Measurements from ENCODE around the gene SMIM13. TPM values are rescaled to one million over a fixed set of nuclear protein-coding genes. Genes with fewer than 3 reads are reported as not detected.

Gene SMIM13
- total RNA-seq, 2 experiments from 2014 or later = 7.5 to 7.7 TPM

DNA sequence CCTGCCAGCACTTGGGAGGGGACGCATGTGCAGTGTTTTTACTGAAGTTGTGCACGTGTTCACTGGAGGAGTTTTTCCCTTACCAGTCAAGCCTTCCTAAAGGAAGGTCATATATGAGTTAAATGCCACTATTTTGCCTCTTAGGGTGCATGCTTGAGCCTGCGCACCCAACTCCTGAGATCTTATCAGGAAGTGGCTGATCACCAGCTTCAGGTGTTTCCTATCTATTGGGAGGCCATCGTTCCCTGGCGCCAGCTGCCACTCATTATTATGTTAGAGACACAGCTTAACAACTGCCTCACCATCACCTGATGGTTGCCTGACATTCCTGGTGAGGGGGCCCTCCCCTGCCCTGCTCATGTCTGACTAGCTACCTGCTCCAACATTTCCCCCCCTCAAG is 9.4 kb downstream of the SMIM13 start:
- H3K27ac Mint-ChIP-seq = no peak overlapping the region
- TF ChIP-seq, protein P1, sequence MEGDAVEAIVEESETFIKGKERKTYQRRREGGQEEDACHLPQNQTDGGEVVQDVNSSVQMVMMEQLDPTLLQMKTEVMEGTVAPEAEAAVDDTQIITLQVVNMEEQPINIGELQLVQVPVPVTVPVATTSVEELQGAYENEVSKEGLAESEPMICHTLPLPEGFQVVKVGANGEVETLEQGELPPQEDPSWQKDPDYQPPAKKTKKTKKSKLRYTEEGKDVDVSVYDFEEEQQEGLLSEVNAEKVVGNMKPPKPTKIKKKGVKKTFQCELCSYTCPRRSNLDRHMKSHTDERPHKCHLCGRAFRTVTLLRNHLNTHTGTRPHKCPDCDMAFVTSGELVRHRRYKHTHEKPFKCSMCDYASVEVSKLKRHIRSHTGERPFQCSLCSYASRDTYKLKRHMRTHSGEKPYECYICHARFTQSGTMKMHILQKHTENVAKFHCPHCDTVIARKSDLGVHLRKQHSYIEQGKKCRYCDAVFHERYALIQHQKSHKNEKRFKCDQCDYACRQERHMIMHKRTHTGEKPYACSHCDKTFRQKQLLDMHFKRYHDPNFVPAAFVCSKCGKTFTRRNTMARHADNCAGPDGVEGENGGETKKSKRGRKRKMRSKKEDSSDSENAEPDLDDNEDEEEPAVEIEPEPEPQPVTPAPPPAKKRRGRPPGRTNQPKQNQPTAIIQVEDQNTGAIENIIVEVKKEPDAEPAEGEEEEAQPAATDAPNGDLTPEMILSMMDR (IDR thresholded peaks at IDR 0.05) = no peak
- DNase-seq = no peak
- no peak overlapping the region for H3K4me3 Mint-ChIP-seq
- H3K9me3 Mint-ChIP-seq = peaks cover 2% of the 10 kb centered on the region
- peaks cover 8% of the 10 kb centered on the region for H3K4me1 Mint-ChIP-seq (ENCODE audit: low read depth)
- POLR2A ChIA-PET = no interaction called here
- CTCF ChIA-PET = interaction anchor here (0.9 to 1.3 kb wide), 2 partner anchors 9 to 33 kb away, joined by 3 read pairs; partner anchors contain the start of gene SMIM13
- no peak for ATAC-seq
- peaks cover 29% of the 10 kb centered on the region for H3K36me3 Mint-ChIP-seq (ENCODE audit: low read depth)
- intact Hi-C loops (cut with micrococcal nuclease) = no loop called here
- H3K27me3 Mint-ChIP-seq = no peaks in the 10 kb centered on the region

DNA sequence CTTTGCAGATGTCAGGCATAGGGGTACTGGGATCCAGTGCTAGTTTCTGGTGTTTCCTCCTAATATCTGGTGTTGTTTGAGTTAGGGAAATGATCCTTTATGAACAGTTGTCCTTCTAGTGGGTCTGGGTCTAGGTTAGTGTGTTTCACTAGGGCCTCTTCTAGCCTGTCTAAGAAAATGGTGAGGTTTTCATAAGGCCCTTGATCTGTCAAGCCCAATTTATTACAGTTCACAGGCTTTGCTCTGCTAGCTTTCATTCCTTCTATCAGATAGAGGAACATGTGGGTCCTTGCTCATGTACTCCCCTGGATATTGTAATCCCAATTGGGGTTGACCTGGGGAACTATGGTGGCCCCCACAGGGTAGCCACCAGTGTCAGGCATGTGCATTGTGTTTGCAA is 15.1 kb downstream of the SMIM13 start:
- no peak overlapping the region for H3K4me3 Mint-ChIP-seq
- CTCF ChIA-PET = no interaction called here
- TF ChIP-seq, protein P1 (IDR thresholded peaks at IDR 0.05) = no peak

DNA sequence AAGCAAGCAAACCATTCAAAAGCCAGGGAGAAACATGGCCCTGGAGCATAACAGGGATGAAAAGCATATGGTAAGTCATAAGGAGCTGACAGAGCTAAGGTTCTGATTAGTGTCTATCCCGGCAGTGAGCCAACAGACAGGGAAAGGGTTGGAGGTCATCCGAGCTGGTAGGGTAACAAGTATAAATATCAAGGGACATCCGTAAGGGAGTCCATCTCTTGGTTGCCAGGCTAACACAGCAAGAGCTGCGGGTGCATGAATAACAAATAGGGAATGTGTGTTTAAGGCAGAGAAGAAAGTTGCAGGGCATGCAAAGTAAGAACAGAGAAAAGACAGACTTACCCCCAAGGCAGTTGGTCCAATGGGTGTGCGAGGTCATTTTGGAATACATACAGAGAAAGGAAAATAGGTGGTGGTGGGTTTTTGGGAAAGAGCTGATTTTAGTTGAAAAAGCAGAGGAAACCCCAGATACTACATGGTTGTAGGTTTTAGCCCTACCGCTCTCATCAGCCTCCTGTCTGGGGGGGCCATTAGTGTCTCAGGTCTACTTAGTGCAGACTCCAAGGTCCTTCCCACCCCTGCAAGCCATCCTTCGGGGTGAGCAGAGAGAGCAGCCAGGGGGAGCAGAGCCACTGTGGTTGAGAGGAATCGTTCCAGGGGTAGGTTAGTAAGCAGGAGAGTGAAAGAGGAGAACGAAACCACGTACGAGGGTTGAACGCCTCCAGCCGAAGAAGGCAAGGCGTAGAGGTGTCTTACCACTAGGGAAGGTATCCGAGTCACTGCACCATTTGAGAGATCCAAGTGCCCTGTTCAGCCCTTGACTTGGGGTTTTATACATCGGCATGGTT is 17.5 kb downstream of the SMIM13 start, which contains the start of gene ERVFRD-1:
Gene ERVFRD-1, minus strand, starts transcription at position 805 of the 848 bp plus-strand sequence. CDS start 6,415 bp downstream, outside the sequence.
- CTCF ChIA-PET = interaction anchor here (1.5 kb wide), 1 partner anchor 25 kb away, joined by 3 read pairs; no protein-coding TSS in a partner anchor
- intact Hi-C loops (cut with micrococcal nuclease) = no loop called here
- ATAC-seq (peak; percentile 72), DNase-seq (peak; percentile 31)
- H3K4me3 Mint-ChIP-seq = peak within 1 kb of the TSS; percentile 36
- TF ChIP-seq, protein P1 (IDR thresholded peaks at IDR 0.05) = no peak
- H3K4me1 Mint-ChIP-seq (ENCODE audit: low read depth) = peaks cover 24% of the 10 kb centered on the region
- POLR2A ChIA-PET = no interaction called here
- peak within 1 kb of the TSS; percentile 26 for H3K27ac Mint-ChIP-seq
- H3K36me3 Mint-ChIP-seq (ENCODE audit: low read depth) = peaks cover 3% of the 10 kb centered on the region
- H3K27me3 Mint-ChIP-seq = no peaks in the 10 kb centered on the region
- no peaks in the 10 kb centered on the region for H3K9me3 Mint-ChIP-seq

More for the DNA sequence above, 15.1 kb downstream of the SMIM13 start:
- H3K9me3 Mint-ChIP-seq = no peaks in the 10 kb centered on the region
- no peaks in the 10 kb centered on the region for H3K27me3 Mint-ChIP-seq
- ATAC-seq = no peak
- no peak for DNase-seq
- intact Hi-C loops (cut with micrococcal nuclease) = no loop called here
- H3K27ac Mint-ChIP-seq = no peak overlapping the region
- peaks cover 3% of the 10 kb centered on the region for H3K36me3 Mint-ChIP-seq (ENCODE audit: low read depth)
- H3K4me1 Mint-ChIP-seq (ENCODE audit: low read depth) = peaks cover 22% of the 10 kb centered on the region
- POLR2A ChIA-PET = no interaction called here

DNA sequence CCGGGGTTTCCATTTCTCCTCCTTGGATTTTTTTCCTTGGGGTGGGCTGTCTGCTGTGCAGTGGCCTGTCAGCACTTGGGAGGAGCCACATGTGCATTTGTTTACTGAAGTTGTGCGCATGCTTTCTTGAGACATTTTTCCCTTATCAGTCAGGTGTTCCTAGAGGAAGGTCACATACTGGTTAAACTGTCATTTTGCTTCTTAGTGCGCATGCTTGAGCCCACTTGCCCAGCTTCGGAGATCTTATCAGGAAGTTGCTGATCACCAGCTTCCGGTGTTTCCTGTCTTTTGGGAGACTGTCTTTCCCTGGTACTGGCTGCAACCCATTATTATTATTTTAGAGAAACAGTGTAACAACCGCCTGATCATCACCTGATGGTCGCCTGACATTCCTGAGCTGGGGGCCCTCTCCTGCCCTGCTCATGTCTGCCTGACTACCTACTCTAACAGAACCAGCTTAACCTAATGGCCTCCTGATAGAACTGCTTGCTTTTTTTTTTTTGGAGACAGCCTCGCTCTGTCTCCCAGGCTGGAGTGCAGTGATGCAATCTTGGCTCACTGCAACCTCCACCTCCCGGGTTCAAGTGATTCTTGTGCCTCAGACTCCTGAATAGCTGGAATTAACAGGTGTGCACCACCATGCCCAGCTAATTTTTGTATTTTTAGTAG is 18.3 kb downstream of the SMIM13 start:
- no peaks in the 10 kb centered on the region for H3K27me3 Mint-ChIP-seq
- peak overlapping the region; percentile 26 for H3K27ac Mint-ChIP-seq
- ChIA-PET CTCF (interaction anchor here (1.5 kb wide), 1 partner anchor 24 kb away, joined by 3 read pairs; no protein-coding TSS in a partner anchor), POLR2A (no interaction called here)
- H3K9me3 Mint-ChIP-seq = no peaks in the 10 kb centered on the region
- TF ChIP-seq, protein P1 (IDR thresholded peaks at IDR 0.05) = no peak
- intact Hi-C loops (cut with micrococcal nuclease) = no loop called here
- DNase-seq = no peak
- peak overlapping the region; percentile 36 for H3K4me3 Mint-ChIP-seq
- H3K4me1 Mint-ChIP-seq (ENCODE audit: low read depth) = peaks cover 30% of the 10 kb centered on the region
- peaks cover 3% of the 10 kb centered on the region for H3K36me3 Mint-ChIP-seq (ENCODE audit: low read depth)
- no peak for ATAC-seq

Data from activated CD8-positive, alpha-beta T cell treated with anti-CD3 and anti-CD28 coated beads for 36 hours (primary cell).